GM12873 (cell line): Measurements from ENCODE around the gene TNFAIP3.

Experiments used
- CTCF ChIP-seq: IDR thresholded peaks from 2 replicates; pipeline ENCODE4 v1.5.1; 2012; ENCODE audit warnings: low read depth, mild to moderate bottlenecking, moderate library complexity, low read length, control low read depth; ENCODE audit not compliant: insufficient read depth; ENCODE audit errors: missing control alignments

The TNFAIP3 gene

DNA sequence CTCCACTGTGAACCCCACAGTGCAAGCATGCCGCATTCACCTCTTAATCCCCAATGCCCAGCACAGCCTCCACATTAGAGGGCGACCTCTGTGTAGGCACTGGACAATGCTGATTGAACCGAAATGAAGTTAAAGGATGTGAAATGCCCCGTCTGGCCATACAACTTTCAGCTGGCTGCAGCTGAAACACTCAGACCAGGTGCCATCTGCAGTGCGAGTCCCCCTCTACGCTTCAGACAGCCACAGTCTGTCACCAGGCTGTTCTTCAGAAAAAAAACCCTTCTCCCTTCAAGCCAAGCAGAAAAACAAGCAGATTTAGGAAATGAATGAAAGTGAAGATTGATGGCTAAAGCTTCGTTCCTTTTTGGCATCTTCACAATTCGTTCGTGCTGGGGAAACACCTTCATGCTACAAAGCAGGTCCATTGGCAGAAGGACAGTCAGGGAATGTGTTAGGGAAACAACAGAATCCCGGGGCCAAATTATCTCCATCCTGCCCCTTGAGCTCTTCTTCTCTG, 44.7 kb downstream of the TNFAIP3 start:
- TF ChIP-seq CTCF = no peak

DNA sequence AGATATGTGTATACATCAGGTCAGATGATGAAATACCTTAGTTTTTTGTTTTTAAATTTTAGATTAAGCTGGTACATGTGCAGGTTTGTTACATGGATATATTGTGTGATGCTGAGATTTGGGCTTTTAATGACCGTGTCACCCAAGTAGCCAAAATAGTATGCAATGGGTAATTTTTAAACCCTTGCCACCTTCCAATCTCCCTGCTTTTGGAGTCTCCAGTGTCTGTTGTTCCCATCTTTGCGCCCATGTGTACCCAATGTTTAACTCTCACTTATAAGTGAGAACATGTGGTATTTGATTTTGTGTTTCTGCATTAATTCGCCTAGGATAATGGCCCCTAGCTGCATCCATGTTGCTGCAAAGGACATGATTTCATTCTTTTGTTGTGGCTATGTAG, 45.8 kb downstream of the TNFAIP3 start:
- no peak for TF ChIP-seq CTCF

DNA sequence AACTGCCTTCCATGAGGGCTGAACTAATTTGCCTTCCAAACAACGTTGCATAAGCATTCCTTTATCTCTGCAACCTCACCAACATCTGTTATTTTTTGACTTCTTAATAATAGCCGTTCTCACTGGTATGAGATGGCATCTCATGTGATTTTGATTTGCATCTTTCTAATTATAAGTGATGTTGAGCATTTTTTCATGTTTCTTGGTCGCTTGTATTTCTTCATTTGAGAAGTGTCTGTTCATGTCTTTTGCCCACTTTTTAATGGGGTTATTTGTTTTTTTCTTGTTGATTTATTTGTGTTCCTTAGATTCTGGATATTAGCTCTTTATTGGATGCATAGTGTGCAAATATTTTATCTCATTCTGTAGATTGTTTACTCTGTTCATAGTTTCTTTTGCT, 46.4 kb downstream of the TNFAIP3 start:
- no peak for TF ChIP-seq CTCF

DNA sequence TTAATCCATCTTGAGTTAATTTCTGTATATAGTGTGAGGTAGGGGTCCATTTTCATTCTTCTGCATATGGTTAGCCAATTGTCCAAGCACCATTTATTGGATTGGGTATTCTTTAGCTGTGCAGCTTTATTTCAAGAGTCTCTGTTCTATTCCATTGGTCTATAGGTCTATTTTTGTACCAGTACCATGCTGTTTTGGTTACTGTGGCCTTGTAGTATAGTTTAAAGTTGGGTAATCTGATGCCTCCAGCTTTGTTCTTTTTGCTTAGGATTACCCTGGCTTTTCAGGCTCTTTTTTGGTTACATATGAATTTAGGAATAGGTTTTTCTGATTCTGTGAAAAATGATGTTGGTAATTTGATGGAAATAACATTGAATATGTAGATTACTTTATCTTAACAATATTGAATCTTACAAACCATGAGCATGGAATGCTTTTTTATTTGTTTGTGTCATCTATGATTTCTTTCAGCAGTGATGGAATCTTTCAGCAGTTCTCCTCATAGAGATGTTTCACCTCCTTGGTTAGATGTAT, 47.0 kb downstream of the TNFAIP3 start:
- TF ChIP-seq CTCF = no peak

- TF ChIP-seq CTCF = no peak
Measured at GRCh38 chr6:137914530-137915193, 47.6 kb downstream of the TNFAIP3 start.

GRCh38 chr6:137915790-137916189, 48.7 kb downstream of the TNFAIP3 start:
- no peak for TF ChIP-seq CTCF

GRCh38 chr6:137917551-137918325, 50.7 kb downstream of the TNFAIP3 start:
- no peak for TF ChIP-seq CTCF
